Measurements from ENCODE around the gene CHRNA4. TPM values are rescaled to one million over a fixed set of nuclear protein-coding genes. Genes with fewer than 3 reads are reported as not detected.
"Not testable (repeated sequence)": the region's sequence is repeated elsewhere in the genome, so short reads cannot be mapped to it uniquely, and the experiment has no call there.

Gene CHRNA4
- polyA plus RNA-seq, 1 donor (not counting 4 experiments of a cell fraction or from before 2014, with no cell fraction given) = not detected

GRCh38 chr20:63335711-63336110, 25.4 kb downstream of the CHRNA4 start:
- Histone ChIP-seq H3K9me3 (ENCODE audit: control insufficient read depth, low read depth, low read length) (peaks cover 6% of the 10 kb centered on the region), H3K9me1 (ENCODE audit: control insufficient read depth, extremely low read depth, insufficient read depth, low read length) (no peaks in the 10 kb centered on the region), H4K20me1 (ENCODE audit: control insufficient read depth, extremely low read depth, insufficient read depth, low read length) (no peaks in the 10 kb centered on the region), H3K9ac (ENCODE audit: control insufficient read depth, extremely low read depth, insufficient read depth, low read length) (no peak overlapping the region), H3K36me3 (ENCODE audit: control insufficient read depth in 2 of 2, extremely low read depth in 1 of 2, insufficient read depth in 2 of 2, low read length in 2 of 2) (no peaks in the 10 kb centered on the region), H3K79me2 (ENCODE audit: control insufficient read depth, insufficient read depth, low read length) (no peaks in the 10 kb centered on the region), H2AFZ (ENCODE audit: control insufficient read depth, low read length) (no peak overlapping the region), H3K4me1 (ENCODE audit: control insufficient read depth, extremely low read depth, insufficient read depth, low read length) (no peaks in the 10 kb centered on the region), H3K4me2 (ENCODE audit: control insufficient read depth, extremely low read depth, insufficient read depth, low read depth, low read length) (no peak overlapping the region), H3K27me3 (ENCODE audit: control insufficient read depth, extremely low read depth, insufficient read depth, low read length) (peaks cover 29% of the 10 kb centered on the region), H3K4me3 (ENCODE audit: control insufficient read depth in 2 of 3, extremely low read depth in 1 of 3, insufficient read depth in 2 of 3, low read depth in 1 of 3, low read length in 3 of 3) (no peak overlapping the region), H3K27ac (ENCODE audit: control insufficient read depth, insufficient read depth, low read length) (no peak overlapping the region)
- no peak for FAIRE-seq
- dilution Hi-C loops (cut with MboI; ENCODE audit: extremely low pct_ligation_motif_present, low sequenced_read_pairs) = no loop called here
- DNase-seq (ENCODE audit: low read depth, low spot score) = no peak
- TF ChIP-seq EZH2 (IDR thresholded peaks at IDR 0.05; ENCODE audit: low read length) = no peak
- no peak for TF ChIP-seq CTCF (optimal IDR thresholded peaks at IDR 0.05 in 1 of 3, IDR thresholded peaks at IDR 0.05 in 1 of 3, conservative IDR thresholded peaks at IDR 0.05 in 1 of 3; ENCODE audit: extremely low read depth in 1 of 3, insufficient read depth in 2 of 3, low read length in 3 of 3)

- H3K4me3 ChIP-seq (ENCODE audit: control insufficient read depth in 2 of 3, extremely low read depth in 1 of 3, insufficient read depth in 2 of 3, low read depth in 1 of 3, low read length in 3 of 3); H3K27ac ChIP-seq (ENCODE audit: control insufficient read depth, insufficient read depth, low read length); H3K9me3 ChIP-seq (ENCODE audit: control insufficient read depth, low read depth, low read length); DNase-seq (ENCODE audit: low read depth, low spot score); H3K79me2 ChIP-seq (ENCODE audit: control insufficient read depth, insufficient read depth, low read length); H2AFZ ChIP-seq (ENCODE audit: control insufficient read depth, low read length); H3K4me1 ChIP-seq (ENCODE audit: control insufficient read depth, extremely low read depth, insufficient read depth, low read length); H3K9ac ChIP-seq (ENCODE audit: control insufficient read depth, extremely low read depth, insufficient read depth, low read length); H3K36me3 ChIP-seq (ENCODE audit: control insufficient read depth in 2 of 2, extremely low read depth in 1 of 2, insufficient read depth in 2 of 2, low read length in 2 of 2); H3K4me2 ChIP-seq (ENCODE audit: control insufficient read depth, extremely low read depth, insufficient read depth, low read depth, low read length); FAIRE-seq; H4K20me1 ChIP-seq (ENCODE audit: control insufficient read depth, extremely low read depth, insufficient read depth, low read length); H3K9me1 ChIP-seq (ENCODE audit: control insufficient read depth, extremely low read depth, insufficient read depth, low read length); dilution Hi-C loops (cut with MboI; ENCODE audit: extremely low pct_ligation_motif_present, low sequenced_read_pairs): not testable (repeated sequence)
- peaks cover 29% of the 10 kb centered on the region for H3K27me3 ChIP-seq (ENCODE audit: control insufficient read depth, extremely low read depth, insufficient read depth, low read length)
These were observed 26.1 kb downstream of the CHRNA4 start for GRCh38 chr20:63335060-63335459.

- Histone ChIP-seq H3K36me3 (ENCODE audit: control insufficient read depth in 2 of 2, extremely low read depth in 1 of 2, insufficient read depth in 2 of 2, low read length in 2 of 2) (no peaks in the 10 kb centered on the region), H3K27me3 (ENCODE audit: control insufficient read depth, extremely low read depth, insufficient read depth, low read length) (peaks cover 29% of the 10 kb centered on the region), H3K79me2 (ENCODE audit: control insufficient read depth, insufficient read depth, low read length) (no peaks in the 10 kb centered on the region), H3K27ac (ENCODE audit: control insufficient read depth, insufficient read depth, low read length) (no peak overlapping the region), H3K9me1 (ENCODE audit: control insufficient read depth, extremely low read depth, insufficient read depth, low read length) (no peaks in the 10 kb centered on the region), H3K9me3 (ENCODE audit: control insufficient read depth, low read depth, low read length) (peaks cover 6% of the 10 kb centered on the region), H3K4me3 (ENCODE audit: control insufficient read depth in 2 of 3, extremely low read depth in 1 of 3, insufficient read depth in 2 of 3, low read depth in 1 of 3, low read length in 3 of 3) (no peak overlapping the region), H3K4me1 (ENCODE audit: control insufficient read depth, extremely low read depth, insufficient read depth, low read length) (no peaks in the 10 kb centered on the region), H3K4me2 (ENCODE audit: control insufficient read depth, extremely low read depth, insufficient read depth, low read depth, low read length) (no peak overlapping the region), H2AFZ (ENCODE audit: control insufficient read depth, low read length) (no peak overlapping the region), H3K9ac (ENCODE audit: control insufficient read depth, extremely low read depth, insufficient read depth, low read length) (no peak overlapping the region), H4K20me1 (ENCODE audit: control insufficient read depth, extremely low read depth, insufficient read depth, low read length) (no peaks in the 10 kb centered on the region)
- no peak for FAIRE-seq
- no peak for DNase-seq (ENCODE audit: low read depth, low spot score)
- TF ChIP-seq CTCF (optimal IDR thresholded peaks at IDR 0.05 in 1 of 3, IDR thresholded peaks at IDR 0.05 in 1 of 3, conservative IDR thresholded peaks at IDR 0.05 in 1 of 3; ENCODE audit: extremely low read depth in 1 of 3, insufficient read depth in 2 of 3, low read length in 3 of 3) = no peak
- TF ChIP-seq EZH2 (IDR thresholded peaks at IDR 0.05; ENCODE audit: low read length) = no peak
- dilution Hi-C loops (cut with MboI; ENCODE audit: extremely low pct_ligation_motif_present, low sequenced_read_pairs) = no loop called here
These were observed 26.8 kb downstream of the CHRNA4 start for GRCh38 chr20:63334356-63334755.
